Measurements from ENCODE around the gene TCFL5. TPM values are rescaled to one million over a fixed set of nuclear protein-coding genes. Genes with fewer than 3 reads are reported as not detected.

Gene TCFL5
- total RNA-seq, 1 experiment from 2014 or later: 29.3 TPM

DNA sequence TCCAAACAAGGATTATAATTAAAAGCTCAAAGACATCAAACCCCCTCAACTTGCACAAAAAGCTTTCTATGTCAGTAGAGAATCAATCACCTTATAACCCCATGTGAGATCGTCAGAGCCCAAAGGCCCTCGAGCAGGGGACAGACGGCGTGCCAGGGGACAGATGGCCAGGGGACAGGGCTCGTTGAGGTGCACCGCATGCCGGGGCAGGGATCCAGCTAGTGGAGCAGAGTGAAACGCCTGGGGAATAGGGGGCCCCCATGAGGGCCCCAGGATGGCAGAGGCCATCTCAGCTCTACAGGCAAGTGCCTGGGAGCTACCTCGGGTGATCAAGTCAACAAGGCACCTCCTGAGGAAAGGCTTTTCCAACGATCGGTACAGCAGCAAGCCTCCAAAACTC, 36.0 kb upstream of the TCFL5 start:
- no peaks in the 10 kb centered on the region for H3K27me3 ChIP-seq (ENCODE audit: insufficient read depth, low read depth)
- no peaks in the 10 kb centered on the region for H3K79me2 ChIP-seq (ENCODE audit: low read depth)
- H2AFZ ChIP-seq: no peak overlapping the region
- no TSS peak for BruUV-seq (replicated peaks)
- peaks cover 8% of the 10 kb centered on the region for H3K4me1 ChIP-seq (replicated peaks; ENCODE audit: insufficient read depth)
- no peaks in the 10 kb centered on the region for H3K9me3 ChIP-seq (ENCODE audit: insufficient read depth, low read depth)
- ChIA-PET POLR2A (ENCODE audit: unreplicated experiment) (no interaction called here), CTCF (no interaction called here)
- no peak for TF ChIP-seq EZH2 (IDR thresholded peaks at IDR 0.05; ENCODE audit: low read depth)
- TF ChIP-seq, protein P1, sequence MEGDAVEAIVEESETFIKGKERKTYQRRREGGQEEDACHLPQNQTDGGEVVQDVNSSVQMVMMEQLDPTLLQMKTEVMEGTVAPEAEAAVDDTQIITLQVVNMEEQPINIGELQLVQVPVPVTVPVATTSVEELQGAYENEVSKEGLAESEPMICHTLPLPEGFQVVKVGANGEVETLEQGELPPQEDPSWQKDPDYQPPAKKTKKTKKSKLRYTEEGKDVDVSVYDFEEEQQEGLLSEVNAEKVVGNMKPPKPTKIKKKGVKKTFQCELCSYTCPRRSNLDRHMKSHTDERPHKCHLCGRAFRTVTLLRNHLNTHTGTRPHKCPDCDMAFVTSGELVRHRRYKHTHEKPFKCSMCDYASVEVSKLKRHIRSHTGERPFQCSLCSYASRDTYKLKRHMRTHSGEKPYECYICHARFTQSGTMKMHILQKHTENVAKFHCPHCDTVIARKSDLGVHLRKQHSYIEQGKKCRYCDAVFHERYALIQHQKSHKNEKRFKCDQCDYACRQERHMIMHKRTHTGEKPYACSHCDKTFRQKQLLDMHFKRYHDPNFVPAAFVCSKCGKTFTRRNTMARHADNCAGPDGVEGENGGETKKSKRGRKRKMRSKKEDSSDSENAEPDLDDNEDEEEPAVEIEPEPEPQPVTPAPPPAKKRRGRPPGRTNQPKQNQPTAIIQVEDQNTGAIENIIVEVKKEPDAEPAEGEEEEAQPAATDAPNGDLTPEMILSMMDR (conservative IDR thresholded peaks at IDR 0.05): no peak
- no peak overlapping the region for H3K4me3 ChIP-seq
- no peak overlapping the region for H3K27ac ChIP-seq
- H3K36me3 ChIP-seq (ENCODE audit: low read depth): peaks cover 24% of the 10 kb centered on the region
- H3K4me2 ChIP-seq: no peak overlapping the region
- H4K20me1 ChIP-seq (ENCODE audit: insufficient read depth): peaks cover 37% of the 10 kb centered on the region
- peaks cover 54% of the 10 kb centered on the region for H3F3A ChIP-seq (ENCODE audit: insufficient read depth, low read depth)
- intact Hi-C loops (cut with micrococcal nuclease; ENCODE audit: unreplicated experiment): no loop called here
- no peak for DNase-seq
- no peaks in the 10 kb centered on the region for H3K9me2 ChIP-seq (ENCODE audit: insufficient read depth)

DNA sequence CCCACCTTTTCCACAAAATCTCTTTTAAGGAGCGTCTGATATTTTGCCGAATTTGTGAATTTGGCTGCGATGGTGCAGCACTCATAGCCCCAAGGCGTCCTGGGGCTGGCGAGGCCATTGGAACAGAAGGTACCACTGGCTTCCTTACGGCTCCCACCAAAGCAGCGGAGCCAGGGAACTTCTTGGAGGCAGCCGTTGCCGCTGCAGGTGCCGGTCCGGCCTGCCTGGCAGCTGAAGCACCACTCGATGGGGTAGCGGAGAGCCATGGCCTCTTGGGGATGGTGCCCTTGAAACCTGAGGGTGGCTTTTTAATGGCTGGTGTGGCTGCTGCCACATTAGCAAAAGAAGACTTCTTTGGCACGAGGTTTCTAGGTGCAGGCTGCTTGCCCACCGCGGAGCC, 34.9 kb upstream of the TCFL5 start:
- ChIA-PET CTCF (no interaction called here), POLR2A (ENCODE audit: unreplicated experiment) (no interaction called here)
- DNase-seq: no peak
- Histone ChIP-seq H2AFZ (no peak overlapping the region), H3K79me2 (ENCODE audit: low read depth) (no peaks in the 10 kb centered on the region), H3K27ac (no peak overlapping the region), H3K9me3 (ENCODE audit: insufficient read depth, low read depth) (no peaks in the 10 kb centered on the region), H3K9me2 (ENCODE audit: insufficient read depth) (no peaks in the 10 kb centered on the region), H3K4me1 (replicated peaks; ENCODE audit: insufficient read depth) (peaks cover 8% of the 10 kb centered on the region), H3K27me3 (ENCODE audit: insufficient read depth, low read depth) (no peaks in the 10 kb centered on the region), H3K36me3 (ENCODE audit: low read depth) (peaks cover 32% of the 10 kb centered on the region), H3F3A (ENCODE audit: insufficient read depth, low read depth) (peaks cover 46% of the 10 kb centered on the region), H3K4me3 (no peak overlapping the region), H4K20me1 (ENCODE audit: insufficient read depth) (peaks cover 37% of the 10 kb centered on the region), H3K4me2 (no peak overlapping the region)
- intact Hi-C loops (cut with micrococcal nuclease; ENCODE audit: unreplicated experiment): no loop called here
- TF ChIP-seq, protein P1 (conservative IDR thresholded peaks at IDR 0.05): no peak
- no peak for TF ChIP-seq EZH2 (IDR thresholded peaks at IDR 0.05; ENCODE audit: low read depth)
- BruUV-seq (replicated peaks): no TSS peak

DNA sequence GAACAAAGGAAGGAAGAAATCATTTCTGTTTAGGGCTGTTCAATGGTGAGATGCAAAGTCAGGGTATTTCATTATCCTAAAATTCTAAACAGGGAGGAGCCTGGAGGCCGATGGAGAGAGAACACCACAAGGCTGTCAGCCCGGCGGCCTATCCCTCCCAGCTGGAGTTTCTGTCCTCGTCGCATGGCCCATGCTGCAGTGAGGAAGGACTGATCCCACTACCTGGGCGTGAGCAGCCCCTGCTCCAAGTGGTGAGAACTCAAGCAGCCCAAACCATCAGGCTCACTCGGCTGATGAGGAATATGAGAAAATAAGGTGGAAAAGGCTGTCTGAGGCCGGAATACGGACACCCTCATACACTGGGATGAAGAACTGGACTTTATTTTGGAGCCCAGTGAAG, 33.9 kb upstream of the TCFL5 start:
- POLR2A ChIA-PET (ENCODE audit: unreplicated experiment): no interaction called here
- CTCF ChIA-PET: no interaction called here
- no TSS peak for BruUV-seq (replicated peaks)
- TF ChIP-seq, protein P1 (conservative IDR thresholded peaks at IDR 0.05): no peak
- TF ChIP-seq EZH2 (IDR thresholded peaks at IDR 0.05; ENCODE audit: low read depth): no peak
- Histone ChIP-seq H3K27me3 (ENCODE audit: insufficient read depth, low read depth) (no peaks in the 10 kb centered on the region), H4K20me1 (ENCODE audit: insufficient read depth) (peaks cover 28% of the 10 kb centered on the region), H3K36me3 (ENCODE audit: low read depth) (peaks cover 32% of the 10 kb centered on the region), H3K9me3 (ENCODE audit: insufficient read depth, low read depth) (no peaks in the 10 kb centered on the region), H3K4me1 (replicated peaks; ENCODE audit: insufficient read depth) (peaks cover 2% of the 10 kb centered on the region), H3K27ac (no peak overlapping the region), H3K9me2 (ENCODE audit: insufficient read depth) (no peaks in the 10 kb centered on the region), H3K4me2 (no peak overlapping the region), H3F3A (ENCODE audit: insufficient read depth, low read depth) (peaks cover 36% of the 10 kb centered on the region), H3K4me3 (no peak overlapping the region), H3K79me2 (ENCODE audit: low read depth) (no peaks in the 10 kb centered on the region), H2AFZ (no peak overlapping the region)
- DNase-seq: no peak
- intact Hi-C loops (cut with micrococcal nuclease; ENCODE audit: unreplicated experiment): no loop called here
